WTC11 (cell line): Measurements from ENCODE around the gene YTHDC2. TPM values are rescaled to one million over a fixed set of nuclear protein-coding genes. Genes with fewer than 3 reads are reported as not detected.
A peak's percentile ranks its signal among the peaks of the same experiment; 100 is the strongest.

Experiments
- ATAC-seq: fragments of 200-7000 bp; cut with Tn5 transposase; 2 replicates; pipeline ENCODE4 v1.10.0; 2021; ENCODE audit warnings: mild to moderate bottlenecking, moderate library complexity
- Bru-seq: library from RNA; stranded (reverse); fragments of 400-500 nt; gene quantifications from one replicate; lab custom pipeline; 2021; lab: Mats Ljungman, UMichigan
- CTCF ChIA-PET: fragments of 300-600 bp; sonication (Branson Sonifier 250); formaldehyde crosslinking; loops from one replicate; lab custom pipeline; 2021; ENCODE audit warnings: antibody characterized with exemption; lab: Charles Lee
- POLR2A ChIA-PET: fragments of 350-600 bp; sonication (Branson Sonifier 250); formaldehyde crosslinking; loops from one replicate; lab custom pipeline; 2021; ENCODE audit warnings: antibody characterized with exemption; lab: Charles Lee
- DNase-seq: peaks from one replicate; pipeline ENCODE4 v3.0.0; 2021; ENCODE audit warnings: low spot score
- H3K27ac Mint-ChIP-seq: 2 replicates; pipeline ENCODE4 v1.8.0; 2021; ENCODE audit warnings: mixed read lengths
- H3K27me3 Mint-ChIP-seq: 2 replicates; pipeline ENCODE4 v1.8.0; 2021; ENCODE audit warnings: low read depth, mild to moderate bottlenecking, moderate library complexity, mixed read lengths
- H3K36me3 Mint-ChIP-seq: 2 replicates; pipeline ENCODE4 v1.8.0; 2021; ENCODE audit warnings: mixed read lengths
- H3K4me1 Mint-ChIP-seq: 2 replicates; pipeline ENCODE4 v1.8.0; 2022; ENCODE audit warnings: mixed read lengths
- H3K4me3 Mint-ChIP-seq: 2 replicates; pipeline ENCODE4 v1.8.0; 2021; ENCODE audit warnings: mild to moderate bottlenecking, moderate library complexity, mixed read lengths
- H3K9me3 Mint-ChIP-seq: 2 replicates; pipeline ENCODE4 v1.8.0; 2021; ENCODE audit warnings: mixed read lengths
- AFF4 ChIP-seq: sonication (generic); formaldehyde crosslinking; IDR thresholded peaks from 2 replicates; pipeline ENCODE4 v1.8.1; 2023; ENCODE audit warnings: mild to moderate bottlenecking, missing genetic modification reagents, borderline replicate concordance
- ATF6 ChIP-seq: sonication (generic); formaldehyde crosslinking; IDR thresholded peaks from 2 replicates; pipeline ENCODE4 v1.8.1; 2023; ENCODE audit warnings: mild to moderate bottlenecking, missing genetic modification reagents
- CBFB ChIP-seq: sonication (generic); formaldehyde crosslinking; IDR thresholded peaks from 2 replicates; pipeline ENCODE4 v1.8.1; 2022; ENCODE audit warnings: mild to moderate bottlenecking, low read depth, missing genetic modification reagents
- E2F1 ChIP-seq: sonication (generic); formaldehyde crosslinking; IDR thresholded peaks from 2 replicates; pipeline ENCODE4 v1.8.0; 2022; ENCODE audit warnings: mild to moderate bottlenecking, missing genetic modification reagents
- E2F5 ChIP-seq: sonication (generic); formaldehyde crosslinking; IDR thresholded peaks from 2 replicates; pipeline ENCODE4 v1.8.1; 2022; ENCODE audit warnings: mild to moderate bottlenecking, moderate library complexity, missing genetic modification reagents
- EMX1 ChIP-seq: fragments of 250-450 bp; sonication (Bioruptor Pico); IDR thresholded peaks from 2 replicates; pipeline ENCODE4 v1.8.0; 2021; ENCODE audit warnings: mild to moderate bottlenecking
- ERG ChIP-seq: fragments of 250-450 bp; sonication (Bioruptor Pico); IDR thresholded peaks from 2 replicates; pipeline ENCODE4 v1.8.0; 2021; ENCODE audit warnings: mild to moderate bottlenecking
- FOXJ3 ChIP-seq: sonication (generic); formaldehyde crosslinking; IDR thresholded peaks from 2 replicates; pipeline ENCODE4 v1.9.0; 2021; ENCODE audit warnings: missing genetic modification reagents, mild to moderate bottlenecking, borderline replicate concordance
- FOXP1 ChIP-seq: sonication (generic); formaldehyde crosslinking; IDR thresholded peaks from 2 replicates; pipeline ENCODE4 v1.8.0; 2022; ENCODE audit warnings: missing genetic modification reagents, mild to moderate bottlenecking, moderate library complexity, borderline replicate concordance
- HMGA2 ChIP-seq: fragments of 250-450 bp; sonication (Bioruptor Pico); IDR thresholded peaks from 2 replicates; pipeline ENCODE4 v1.4.0; 2021; ENCODE audit warnings: mild to moderate bottlenecking, moderate library complexity
- IRF1 ChIP-seq: sonication (generic); formaldehyde crosslinking; IDR thresholded peaks from 2 replicates; pipeline ENCODE4 v1.8.0; 2023; ENCODE audit warnings: missing genetic modification reagents
- RELA ChIP-seq: sonication (generic); formaldehyde crosslinking; IDR thresholded peaks from 2 replicates; pipeline ENCODE4 v1.8.1; 2022; ENCODE audit warnings: missing genetic modification reagents, mild to moderate bottlenecking, borderline replicate concordance
- SMAD3 ChIP-seq: sonication (generic); formaldehyde crosslinking; IDR thresholded peaks from 2 replicates; pipeline ENCODE4 v1.8.0; 2022; ENCODE audit warnings: missing genetic modification reagents, mild to moderate bottlenecking, borderline replicate concordance
- STAT6 ChIP-seq: sonication (generic); formaldehyde crosslinking; conservative IDR thresholded peaks from 2 replicates; pipeline ENCODE4 v1.8.1; 2023; ENCODE audit warnings: mild to moderate bottlenecking, low read depth, missing genetic modification reagents, moderate library complexity
- USF2 ChIP-seq: sonication (generic); formaldehyde crosslinking; IDR thresholded peaks from 2 replicates; pipeline ENCODE4 v1.8.1; 2023; ENCODE audit warnings: mild to moderate bottlenecking, missing genetic modification reagents, moderate library complexity
- ZBTB43 ChIP-seq: sonication (generic); formaldehyde crosslinking; IDR thresholded peaks from 2 replicates; pipeline ENCODE4 v1.8.1; 2023; ENCODE audit warnings: mild to moderate bottlenecking, missing genetic modification reagents
- ZNF121 ChIP-seq: sonication (generic); formaldehyde crosslinking; IDR thresholded peaks from 2 replicates; pipeline ENCODE4 v1.8.0; 2023; ENCODE audit warnings: missing genetic modification reagents
- ZNF232 ChIP-seq: sonication (generic); formaldehyde crosslinking; IDR thresholded peaks from 2 replicates; pipeline ENCODE4 v1.8.0; 2022; ENCODE audit warnings: mild to moderate bottlenecking, missing genetic modification reagents
- long read RNA-seq, 3 experiments: library from RNA in 1 of 3; library from capped mRNA in 1 of 3; library from polyadenylated mRNA in 1 of 3; unstranded in 2 of 3; stranded (forward) in 1 of 3; transcript quantifications; one replicate each; pipeline ENCODE4 v2.0.0, GENCODE V29; 2021
- total RNA-seq: library from RNA; stranded (reverse); gene quantifications from 3 replicates; pipeline ENCODE4 v1.2.3, GENCODE V29; 2021

The YTHDC2 gene
- total RNA-seq (17.6 to 21.6 TPM (median 19.9 TPM) in 3 replicates), Bru-seq, nascent RNA (percentile 78 among the genes with signal in this experiment)
- long read RNA-seq, experiment 1, full-length matches to known transcripts: 49 of 114 reads
- long read RNA-seq, experiment 1, partial matches to known transcripts: 32 of 114 reads
- long read RNA-seq, experiment 1, other reads (novel, unspliced or antisense): 33 of 114 reads
- long read RNA-seq, experiment 2, full-length matches to known transcripts: 1 of 23 reads
- long read RNA-seq, experiment 2, partial matches to known transcripts: 7 of 23 reads
- long read RNA-seq, experiment 2, other reads (novel, unspliced or antisense): 15 of 23 reads
- long read RNA-seq, experiment 3, partial matches to known transcripts: 3 of 4 reads
- long read RNA-seq, experiment 3, other reads (novel, unspliced or antisense): 1 of 4 reads

- Mint-ChIP-seq H3K9me3 (no peaks in the 10 kb centered on the region), H3K27me3 (peaks cover 2% of the 10 kb centered on the region), H3K27ac (peak within 1 kb of the TSS; percentile 77), H3K36me3 (peaks cover 4% of the 10 kb centered on the region), H3K4me1 (peaks cover 15% of the 10 kb centered on the region), H3K4me3 (peak within 1 kb of the TSS; percentile 88)
- ChIA-PET POLR2A (interaction anchor here (1.0 kb wide), 1 partner anchor 348 kb away, joined by 3 read pairs; no protein-coding TSS in a partner anchor), CTCF (interaction anchor here (0.5 to 2.5 kb wide), 11 partner anchors 26 to 518 kb away, joined by 3 to 12 read pairs (median 4); no protein-coding TSS in a partner anchor)
- ATAC-seq (peak; percentile 95), DNase-seq (peak; percentile 82)
- no peak for TF ChIP-seq SMAD3
- no peak for TF ChIP-seq ATF6 (CRISPR knock-in tag)
- no peak for TF ChIP-seq IRF1 (CRISPR knock-in tag)
- TF ChIP-seq E2F1 (CRISPR knock-in tag): no peak
- TF ChIP-seq ZNF121 (CRISPR knock-in tag): no peak
- peak; percentile 47; the same call in 1 of the 2 replicates for TF ChIP-seq USF2 (CRISPR knock-in tag)
- TF ChIP-seq CBFB: no peak
- TF ChIP-seq STAT6 (CRISPR knock-in tag): no peak
- peak; percentile 69; the same call in 1 of the 2 replicates for TF ChIP-seq FOXP1 (CRISPR knock-in tag)
- TF ChIP-seq RELA: no peak
- TF ChIP-seq EMX1 (CRISPR knock-in tag): no peak
- TF ChIP-seq ERG (CRISPR knock-in tag): no peak
- TF ChIP-seq E2F5 (CRISPR knock-in tag): peak; percentile 74; the same call in 1 of the 2 replicates
- no peak for TF ChIP-seq ZNF232
- TF ChIP-seq FOXJ3 (CRISPR knock-in tag): no peak
- 0 out of 2 replicates have a peak, but pooled peaks have one; percentile 32 for TF ChIP-seq ZBTB43 (CRISPR knock-in tag)
- peak; percentile 31; the same call in 1 of the 2 replicates for TF ChIP-seq HMGA2 (CRISPR knock-in tag)
- no peak for TF ChIP-seq AFF4 (CRISPR knock-in tag)
These were observed at the start of gene YTHDC2 for GRCh38 chr5:113513384-113514288. Gene YTHDC2 (plus strand): TSS chr5:113513694. CDS start chr5:113513896, 202 bp downstream.
